Peyer's patch (tissue), 4 donors: Measurements from ENCODE around the gene STK36.

Experiments
- CTCF ChIP-seq, 6 experiments: fragments of 450-650 bp in 4 of 6; fragments of 200-600 bp in 2 of 6; sonication (generic) in 1 of 6; IDR thresholded peaks; one replicate each; pipeline ENCODE4 v1.5.1; 2017 to 2019; ENCODE audit warnings: antibody characterized with exemption in 6 of 6, mild to moderate bottlenecking in 3 of 6, moderate library complexity in 1 of 6
- POLR2A ChIP-seq, 2 donors: fragments of 450-650 bp; IDR thresholded peaks; one replicate each; pipeline ENCODE4 v1.5.1; 2017; ENCODE audit warnings: antibody characterized with exemption in 2 of 2, mild to moderate bottlenecking in 2 of 2, moderate library complexity in 2 of 2

- TF ChIP-seq CTCF (IDR thresholded peaks at IDR 0.05) (no peak), POLR2A (IDR thresholded peaks at IDR 0.05) (no peak)
These were observed 11.9 kb upstream of the STK36 start for GRCh38 chr2:218659988-218660358.
